ENCODE data around the gene RAMP3. TPM values are rescaled to one million over a fixed set of nuclear protein-coding genes. Genes with fewer than 3 reads are reported as not detected.
"Not testable (repeated sequence)": the region's sequence is repeated elsewhere in the genome, so short reads cannot be mapped to it uniquely, and the experiment has no call there.

The RAMP3 gene
- total RNA-seq, 1 donor from 2014 or later: not detected

DNA sequence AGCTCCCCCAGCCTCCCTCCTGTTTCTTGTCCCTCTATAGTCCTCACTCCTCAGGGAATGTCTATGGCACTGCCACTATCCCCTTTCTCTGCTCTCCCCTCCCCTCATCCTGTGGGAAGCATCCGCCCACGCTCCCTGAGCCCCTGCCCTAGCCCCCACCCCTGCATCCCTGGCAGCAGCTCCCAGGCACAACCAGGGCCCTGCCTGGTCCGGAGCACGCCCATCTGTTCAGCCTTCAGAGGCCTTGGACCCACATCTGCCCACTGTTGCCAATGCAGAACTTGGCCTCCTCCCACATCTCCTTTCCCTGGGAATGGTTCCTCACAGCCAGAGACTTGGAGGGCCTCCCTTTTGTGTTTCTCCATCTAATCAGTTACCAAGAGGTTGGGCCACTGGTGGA, 25.7 kb upstream of the RAMP3 start:
- no peak for DNase-seq (ENCODE audit: extremely low read depth, low read depth, low spot score)

DNA sequence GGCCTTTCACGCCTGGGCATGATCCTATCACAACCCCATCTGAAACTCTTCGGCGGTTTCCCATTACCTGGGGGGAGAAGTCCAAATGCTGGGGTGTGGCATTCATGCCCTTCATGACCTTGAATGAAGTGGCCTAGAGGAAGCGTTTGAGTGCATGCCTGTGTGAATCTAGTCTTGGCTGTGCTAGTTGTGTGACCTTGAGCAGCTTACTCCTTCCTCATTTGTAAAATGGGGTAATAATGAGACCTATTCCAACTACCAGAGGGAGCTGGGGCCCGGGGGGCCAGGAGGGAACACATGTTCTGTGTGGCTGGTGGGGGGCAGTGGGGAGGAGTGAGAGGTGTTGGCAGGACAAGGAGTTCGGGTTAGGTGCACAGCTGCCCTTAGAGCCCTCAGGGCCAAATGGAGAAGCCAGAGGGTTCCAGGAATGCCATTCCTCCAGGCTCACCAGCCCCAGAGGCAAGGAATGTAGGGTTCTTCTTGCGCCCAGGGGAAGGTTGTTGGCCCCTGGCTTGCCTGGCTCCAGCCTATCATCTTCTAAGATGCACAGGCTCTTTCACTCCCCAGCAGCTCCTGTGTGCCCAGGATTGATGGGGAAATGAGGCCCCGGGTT, 24.8 kb upstream of the RAMP3 start:
- DNase-seq (ENCODE audit: extremely low read depth, low read depth, low spot score): no peak

DNA sequence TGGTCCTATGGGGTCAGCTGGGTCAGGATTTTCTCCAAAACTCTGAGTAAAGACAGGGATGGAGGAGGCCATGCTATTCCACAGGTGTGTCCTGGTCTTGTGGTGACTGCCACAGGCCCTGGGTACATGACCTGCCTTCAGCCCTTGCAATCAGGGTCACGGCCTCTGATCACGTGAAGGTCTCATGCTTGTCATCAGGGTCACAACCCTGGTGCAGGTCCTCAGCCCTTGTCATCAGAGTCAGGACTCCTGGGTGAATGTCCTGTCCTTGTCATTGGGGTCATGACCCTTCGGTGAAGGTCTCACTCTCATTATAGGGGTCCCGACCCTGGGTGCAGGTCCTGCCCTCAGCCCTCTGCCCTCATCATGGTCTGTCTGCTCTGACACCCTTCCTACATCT, 24.2 kb upstream of the RAMP3 start:
- DNase-seq (ENCODE audit: extremely low read depth, low read depth, low spot score): no peak

DNA sequence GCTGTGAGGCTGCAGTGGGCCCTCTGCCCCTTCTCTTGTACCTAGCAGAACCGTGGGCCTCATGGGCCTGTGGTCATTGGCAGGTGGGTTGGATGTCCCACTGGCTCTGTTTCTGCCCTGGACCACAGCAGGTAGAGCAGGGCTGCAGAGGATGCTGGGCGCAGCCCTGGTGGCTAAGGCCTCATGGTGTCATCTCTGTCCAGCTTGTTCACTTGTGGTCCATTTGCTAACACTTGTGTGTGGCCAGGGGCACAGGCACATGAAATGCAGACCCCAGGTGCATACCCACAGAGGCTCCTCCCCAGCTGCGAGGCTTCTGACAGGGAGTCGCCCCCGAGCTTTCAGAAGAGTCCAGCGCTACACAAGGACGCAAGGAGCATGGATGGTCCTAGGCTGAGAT, 23.7 kb upstream of the RAMP3 start:
- no peak for DNase-seq (ENCODE audit: extremely low read depth, low read depth, low spot score)

DNA sequence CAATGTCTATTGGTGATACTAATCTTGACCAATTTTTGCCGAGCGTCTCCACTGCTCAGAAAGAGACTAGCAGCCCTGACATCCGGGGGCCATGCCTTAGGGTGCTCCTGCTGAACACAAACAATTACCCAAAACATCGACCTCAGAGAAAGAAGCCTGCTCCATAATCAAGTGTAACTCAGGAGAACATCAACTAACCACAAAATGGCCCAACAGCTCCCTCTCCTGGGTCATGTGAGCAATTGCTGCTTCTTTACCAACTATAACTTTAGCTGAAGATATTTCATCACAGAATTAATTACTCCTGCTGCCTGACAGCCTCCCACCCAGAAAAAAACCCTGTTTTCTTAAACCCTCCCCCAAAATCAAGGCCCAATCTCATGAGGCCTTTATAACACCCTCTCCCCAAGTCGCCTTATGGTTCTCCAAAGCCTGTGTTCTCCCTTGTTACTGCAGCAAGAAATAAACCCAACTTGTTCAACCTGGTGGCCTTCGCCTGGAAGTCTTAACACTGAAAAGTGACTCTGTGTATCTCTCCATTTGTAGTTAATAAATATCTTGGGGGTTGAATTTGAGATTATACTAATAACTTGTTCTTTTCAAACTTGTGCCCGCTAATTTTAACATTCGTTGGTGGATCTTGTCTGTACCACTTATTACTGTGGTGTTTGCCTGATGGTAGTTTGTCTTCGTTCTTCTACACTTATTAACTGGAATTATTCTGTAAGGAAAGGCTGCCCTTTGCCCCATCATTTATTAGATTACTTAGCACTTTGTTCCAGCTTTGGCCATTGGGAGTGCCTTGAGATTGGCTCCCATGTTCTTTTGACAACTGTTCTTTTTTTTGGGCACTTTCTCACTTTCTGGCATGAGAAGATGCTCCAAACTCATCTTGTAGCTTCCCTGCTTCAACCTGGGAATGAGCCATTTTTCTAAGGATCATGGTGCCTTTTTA, 21.2 kb upstream of the RAMP3 start:
- peak; percentile 58 for DNase-seq (ENCODE audit: extremely low read depth, low read depth, low spot score)

DNA sequence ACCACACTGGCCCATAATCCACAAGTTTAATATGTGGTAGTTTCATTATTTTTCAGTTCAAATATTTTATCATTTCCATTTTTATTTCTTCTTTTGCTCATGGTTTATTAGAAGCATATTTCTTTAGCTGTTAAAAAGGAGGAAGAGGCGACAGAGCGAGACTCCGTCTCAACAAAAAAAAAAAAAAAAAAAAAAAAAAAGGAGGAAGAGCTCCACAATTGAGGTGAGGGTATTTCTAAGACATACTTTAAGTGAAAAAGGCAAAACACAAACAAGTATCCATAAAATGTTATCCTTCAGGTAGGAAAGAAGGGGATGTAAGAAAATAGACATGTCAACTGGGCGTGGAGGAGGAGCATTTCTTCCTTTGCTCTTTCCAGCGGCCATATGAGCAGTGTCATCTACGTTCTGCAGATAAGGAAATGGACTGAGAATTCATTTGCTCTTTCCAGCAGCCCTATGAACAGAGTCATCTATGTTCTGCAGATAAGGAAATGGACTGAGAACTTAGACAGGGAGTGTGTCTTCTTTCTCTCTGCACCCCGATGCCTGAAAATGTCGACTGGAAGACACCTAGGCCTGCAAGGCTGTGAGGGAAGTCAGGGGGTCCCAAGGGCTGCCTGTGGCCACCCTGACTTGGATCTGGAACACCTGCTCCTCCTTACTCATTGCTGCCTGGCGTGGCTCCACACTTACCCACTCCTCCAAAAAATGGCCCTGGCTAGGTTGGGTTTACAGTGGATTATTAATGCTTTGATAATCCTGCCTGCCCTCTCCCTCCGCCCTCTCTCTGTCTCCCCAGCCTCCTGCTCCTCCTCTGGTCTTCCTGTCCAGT, 18.9 kb upstream of the RAMP3 start:
- no peak for DNase-seq (ENCODE audit: extremely low read depth, low read depth, low spot score)

DNA sequence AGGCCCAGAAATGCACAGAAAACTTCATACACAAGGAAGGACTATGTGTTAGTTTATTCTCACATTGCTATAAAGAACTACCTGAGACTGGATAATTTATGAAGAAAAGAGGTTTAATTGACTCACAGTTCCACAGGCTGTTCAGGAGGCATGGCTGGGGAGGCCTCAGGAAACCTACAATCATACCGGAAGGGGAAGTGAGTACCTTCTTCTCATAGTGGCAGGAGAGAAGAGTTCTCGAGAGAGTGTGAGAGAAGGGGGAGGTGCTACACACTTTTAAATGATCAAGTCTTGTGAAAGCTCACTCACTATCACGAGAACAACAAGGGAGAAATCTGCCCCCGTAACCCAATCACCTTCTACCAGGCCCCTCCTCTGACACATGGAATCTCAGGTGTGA, 16.8 kb upstream of the RAMP3 start:
- no peak for DNase-seq (ENCODE audit: extremely low read depth, low read depth, low spot score)

DNA sequence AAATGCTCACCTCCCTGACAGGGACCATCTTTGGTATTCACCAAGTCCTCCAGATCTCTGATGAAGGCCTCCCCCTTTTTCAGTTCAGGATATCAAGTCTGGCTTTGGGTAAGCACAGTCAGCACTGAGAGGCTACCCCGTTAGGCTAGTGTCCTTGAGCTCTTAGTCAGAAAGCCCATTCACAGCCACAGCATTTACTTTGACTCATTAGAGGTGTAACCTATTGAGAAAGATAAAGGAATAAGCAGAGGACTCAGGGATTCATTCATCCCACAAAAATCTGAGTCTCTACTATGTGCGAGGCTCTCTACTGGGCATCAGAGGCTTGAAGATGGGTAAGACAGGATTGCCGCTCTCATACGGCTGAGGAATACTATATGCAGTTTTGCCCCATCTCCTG, 14.0 kb upstream of the RAMP3 start:
- no peak for DNase-seq (ENCODE audit: extremely low read depth, low read depth, low spot score)

DNA sequence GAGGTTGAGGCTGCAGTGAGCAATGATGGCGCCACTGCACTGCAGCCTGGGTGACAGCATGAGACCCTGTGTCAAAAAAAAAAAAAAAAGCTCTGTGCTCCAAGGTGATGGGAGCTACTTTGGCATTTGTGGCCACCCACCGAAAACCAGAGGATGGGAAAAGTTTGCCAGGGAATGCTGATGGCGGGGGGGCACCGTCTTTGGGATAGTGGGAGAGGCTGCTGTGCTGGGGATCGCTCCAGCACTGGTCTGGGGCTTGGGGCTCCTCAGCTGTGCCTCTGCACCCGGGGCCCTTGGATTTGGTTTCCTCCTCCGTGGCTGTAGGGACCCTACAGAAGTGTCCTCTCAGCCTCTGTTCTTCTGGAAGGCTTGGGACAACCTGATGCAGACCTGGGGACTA, 11.7 kb upstream of the RAMP3 start:
- DNase-seq (ENCODE audit: extremely low read depth, low read depth, low spot score): no peak

DNA sequence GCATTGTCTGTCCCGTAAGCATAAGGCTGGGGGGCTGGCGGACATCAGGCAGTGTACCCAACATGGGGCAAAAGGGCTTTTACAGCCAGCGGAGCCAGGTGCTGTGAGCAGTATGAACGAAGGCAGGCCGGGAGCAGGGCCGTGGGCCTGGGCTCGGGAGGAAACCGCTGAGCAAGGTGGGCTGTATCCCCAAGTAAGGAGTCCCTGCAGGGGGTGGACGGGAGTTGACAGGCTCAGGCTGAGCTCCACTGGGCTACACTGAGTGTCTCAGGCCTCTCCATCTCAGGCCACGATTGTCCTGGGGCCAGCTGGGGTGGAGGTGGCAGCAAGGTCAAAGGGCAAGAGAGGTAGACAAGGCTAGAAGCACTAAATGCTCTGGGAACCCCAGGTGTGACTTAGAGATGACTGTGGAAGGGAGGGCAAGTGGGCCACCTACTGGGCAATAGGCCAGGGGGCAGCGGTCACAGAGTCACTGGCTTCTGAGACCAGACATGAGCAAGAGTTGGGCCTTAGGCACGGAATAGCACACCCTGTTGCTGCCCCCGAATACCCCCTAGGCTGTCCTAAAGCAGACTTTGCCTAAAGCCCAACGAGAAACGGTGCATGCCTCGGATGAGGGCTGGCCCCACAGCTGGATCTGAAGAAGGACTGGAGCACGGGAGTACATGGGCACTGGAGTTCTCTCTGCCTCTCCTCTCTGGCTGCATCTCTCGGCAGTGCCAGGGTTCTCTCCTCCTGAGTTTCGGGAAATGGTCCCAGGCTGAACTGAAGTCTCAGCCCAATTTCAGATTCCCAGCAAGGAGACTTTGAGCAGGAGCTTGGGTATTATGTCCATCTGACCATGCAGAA, 10.8 kb upstream of the RAMP3 start:
- DNase-seq (ENCODE audit: extremely low read depth, low read depth, low spot score): no peak

DNA sequence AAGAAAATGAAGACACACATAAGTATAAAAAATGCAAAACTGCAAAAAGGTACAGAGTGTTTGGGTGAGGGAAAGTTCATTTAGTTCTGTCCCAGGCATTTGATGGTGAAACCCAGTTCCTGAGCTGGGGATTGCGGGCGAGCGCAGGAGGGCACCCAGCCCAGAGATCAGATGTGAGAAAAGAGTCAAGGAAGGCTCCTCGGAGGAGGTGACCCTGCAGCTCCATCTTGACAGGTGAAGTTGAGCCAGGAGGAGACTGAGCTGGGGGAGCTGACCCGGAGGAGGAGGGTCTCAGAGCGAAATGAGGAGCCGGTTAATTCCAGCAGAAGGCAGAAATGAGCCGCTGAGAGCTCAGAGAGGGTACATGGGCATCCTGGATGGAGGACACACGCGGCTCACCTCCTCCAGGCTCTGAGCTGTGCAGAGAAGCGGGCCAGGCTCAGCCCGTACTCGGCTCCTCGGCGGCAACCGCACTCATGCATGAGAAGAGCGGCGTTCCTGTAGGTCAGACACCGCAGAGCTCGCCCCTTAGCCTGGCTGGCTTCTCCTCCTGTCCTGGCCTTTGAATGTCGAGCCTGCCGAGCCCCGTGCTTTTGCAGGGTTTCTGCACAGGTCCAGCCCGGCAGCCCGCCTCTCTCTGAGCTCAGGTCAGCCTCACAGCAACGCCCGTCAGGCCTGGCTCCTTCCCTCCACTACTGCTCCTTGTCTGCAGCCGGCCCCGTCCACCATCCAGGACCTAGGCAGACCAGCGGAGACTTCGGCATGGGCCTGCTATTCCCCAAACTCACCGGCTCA, 9.5 kb upstream of the RAMP3 start:
- no peak for DNase-seq (ENCODE audit: extremely low read depth, low read depth, low spot score)

DNA sequence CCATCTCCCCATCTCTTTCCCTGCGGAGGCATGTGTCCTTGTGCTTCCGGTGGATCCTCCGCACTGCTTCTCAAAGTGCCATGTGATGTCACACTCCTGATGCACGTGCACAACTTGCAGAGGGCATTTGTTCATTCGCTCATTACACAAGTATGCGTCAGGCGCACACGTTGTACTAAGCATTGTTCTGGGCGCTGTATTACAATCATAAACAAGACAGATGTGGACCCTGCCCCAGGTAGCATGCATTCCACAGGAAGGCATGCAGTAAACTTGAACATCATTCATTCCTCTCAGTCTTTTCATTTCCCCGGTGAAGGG, 9.0 kb upstream of the RAMP3 start:
- DNase-seq (ENCODE audit: extremely low read depth, low read depth, low spot score): no peak

DNA sequence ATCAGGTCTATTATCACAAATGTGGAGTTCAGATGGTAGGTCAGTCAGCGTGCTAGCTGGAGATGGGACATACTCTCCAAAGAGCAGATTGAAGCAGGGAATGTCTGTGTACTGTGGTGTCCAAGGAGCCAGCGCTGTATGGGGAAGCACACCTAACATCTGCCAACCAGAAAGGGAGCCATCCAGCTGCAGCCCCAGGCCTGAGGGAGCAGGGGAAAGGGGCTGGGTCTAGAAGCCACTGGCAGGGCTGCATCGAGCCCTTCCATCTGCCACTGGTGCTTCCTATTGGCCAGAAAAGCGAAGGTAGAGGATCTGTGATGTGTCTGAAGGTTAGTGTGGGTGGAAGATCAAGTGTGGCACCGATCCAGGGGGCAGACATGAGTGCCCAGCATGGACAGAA, 8.0 kb upstream of the RAMP3 start:
- no peak for DNase-seq (ENCODE audit: extremely low read depth, low read depth, low spot score)

DNA sequence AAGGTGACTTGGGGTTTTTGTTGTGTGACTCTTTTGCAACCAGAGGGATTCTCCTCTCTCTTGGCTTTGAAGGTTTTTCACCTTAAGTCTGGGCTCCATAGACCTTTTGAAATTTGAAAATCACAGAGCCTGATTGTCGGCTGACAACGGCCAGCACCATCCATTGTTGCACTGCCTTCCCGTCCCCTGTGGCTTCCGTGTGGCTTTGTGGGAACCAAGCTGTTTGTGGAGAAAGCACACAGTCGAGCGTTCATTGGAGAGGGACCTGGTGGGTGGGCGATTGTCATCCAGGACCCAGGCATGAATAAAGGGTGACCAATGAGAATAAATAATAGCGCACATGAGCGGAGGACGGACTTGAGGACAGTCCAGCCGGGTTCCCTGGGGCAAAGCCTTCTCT, 7.4 kb upstream of the RAMP3 start:
- DNase-seq (ENCODE audit: extremely low read depth, low read depth, low spot score): no peak

DNA sequence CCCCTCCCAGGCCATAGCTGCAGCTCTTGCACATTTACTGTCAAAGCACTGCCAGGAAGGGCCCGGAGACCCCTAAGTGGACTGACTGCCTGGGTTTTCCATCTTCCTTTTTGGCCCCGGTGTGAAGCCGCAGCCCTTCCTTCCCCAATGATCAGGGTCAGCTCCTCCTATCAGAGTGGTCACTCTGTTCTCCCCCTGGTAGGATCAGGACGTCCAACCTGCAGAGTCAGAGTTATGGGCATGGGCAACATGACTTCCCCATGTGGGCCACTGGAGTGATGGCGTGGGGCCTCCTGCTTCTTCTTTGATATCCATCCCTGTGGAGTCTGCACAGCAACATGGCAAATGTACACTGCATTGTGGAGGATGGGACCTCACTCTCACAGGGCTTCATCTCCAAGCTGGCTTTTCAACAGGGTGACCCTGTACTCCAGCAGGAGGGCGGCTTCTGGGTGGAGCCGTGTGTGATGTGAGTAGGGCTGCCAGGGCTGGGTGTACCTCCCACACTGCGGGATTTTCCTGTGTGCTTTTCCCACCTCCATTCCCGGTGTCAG, 6.4 kb upstream of the RAMP3 start:
- DNase-seq (ENCODE audit: extremely low read depth, low read depth, low spot score): no peak

DNA sequence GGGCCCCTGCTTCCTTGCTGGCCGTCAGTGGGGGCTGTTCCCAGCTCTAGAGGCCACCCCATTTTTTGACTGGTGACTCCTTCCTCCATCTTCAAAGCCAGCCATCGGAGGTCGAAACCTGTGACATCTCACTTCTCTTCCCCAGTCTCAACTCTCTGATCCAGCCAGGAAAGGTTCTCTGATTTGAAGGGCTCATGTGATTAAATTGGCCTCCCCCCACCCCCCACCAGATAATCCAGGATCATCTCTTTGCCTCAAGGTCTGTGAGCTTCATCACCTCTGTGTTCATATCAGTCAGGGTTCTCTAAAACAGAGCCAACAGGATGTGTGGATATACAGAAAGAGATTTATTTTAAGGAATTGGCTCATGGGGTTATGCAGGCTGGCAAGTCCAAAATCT, 5.6 kb upstream of the RAMP3 start:
- DNase-seq (ENCODE audit: extremely low read depth, low read depth, low spot score): no peak

DNA sequence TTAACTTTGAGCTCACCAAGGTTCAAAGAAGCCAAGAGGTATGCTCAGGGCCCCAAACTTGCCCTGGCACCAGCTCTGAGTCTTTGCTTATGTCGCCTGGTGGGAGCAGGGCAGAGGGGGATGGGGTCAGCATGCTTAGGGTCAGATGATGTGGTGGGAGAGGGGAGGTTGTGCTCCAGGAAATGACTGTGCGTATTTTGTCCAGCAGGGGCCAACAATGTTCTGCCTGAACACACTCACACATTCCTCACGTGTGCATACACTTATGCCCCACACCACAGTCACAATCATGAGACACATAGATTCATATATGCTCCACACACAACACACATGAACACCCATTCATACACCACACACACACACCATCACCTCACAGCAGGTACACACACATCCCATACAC, 4.4 kb upstream of the RAMP3 start:
- DNase-seq (ENCODE audit: extremely low read depth, low read depth, low spot score): no peak

DNA sequence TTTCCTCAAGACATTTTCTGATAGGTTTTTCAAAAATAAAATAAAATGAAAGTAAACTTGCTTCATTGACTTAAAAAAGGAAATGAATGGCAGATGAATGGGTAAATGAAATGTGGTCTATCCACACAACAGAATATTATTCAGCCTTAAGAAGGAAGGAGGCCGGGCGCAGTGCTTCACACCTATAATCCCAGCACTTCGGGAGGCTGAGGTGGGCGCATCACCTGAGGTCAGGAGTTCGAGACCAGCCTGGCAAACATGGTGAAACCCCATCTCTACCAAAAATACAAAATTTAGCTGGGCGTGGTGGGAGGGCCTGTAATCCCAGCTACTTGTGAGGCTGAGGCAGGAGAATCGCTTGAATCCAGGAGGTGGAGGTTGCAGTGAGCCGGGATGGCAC, 3.7 kb upstream of the RAMP3 start:
- not testable (repeated sequence) for DNase-seq (ENCODE audit: extremely low read depth, low read depth, low spot score)

DNA sequence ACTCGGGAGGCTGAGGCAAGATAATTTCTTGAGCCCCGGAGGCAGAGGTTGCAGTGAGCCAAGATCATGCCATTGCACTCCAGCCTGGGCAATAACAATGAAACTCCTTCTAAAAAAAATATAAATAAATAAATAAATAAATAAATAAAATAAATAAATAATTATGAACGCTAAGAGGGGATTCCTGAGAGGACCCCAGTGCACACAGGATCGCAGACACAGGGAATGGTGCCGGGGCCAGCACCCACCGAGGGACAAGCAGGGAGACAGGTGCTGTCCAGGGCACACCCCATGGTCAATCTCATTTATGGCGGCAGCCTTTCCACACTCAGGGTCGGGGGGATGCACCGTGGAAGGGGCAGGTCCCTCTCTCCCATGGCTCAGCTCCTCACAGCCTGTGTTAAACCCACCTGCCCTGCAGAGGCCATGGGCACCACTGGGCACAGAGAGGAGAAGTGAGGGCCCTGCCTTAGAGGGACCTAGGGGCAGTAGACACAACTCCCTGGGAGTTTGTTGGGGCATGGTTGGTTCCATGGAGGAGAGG, 2.2 kb upstream of the RAMP3 start:
- DNase-seq (ENCODE audit: extremely low read depth, low read depth, low spot score): no peak
